Sciatic nerve (tissue), 2 donors: ENCODE results near the gene TPPP. TPM values are rescaled to one million over a fixed set of nuclear protein-coding genes. Genes with fewer than 3 reads are reported as not detected.
"Not testable (repeated sequence)": the region's sequence is repeated elsewhere in the genome, so short reads cannot be mapped to it uniquely, and the experiment has no call there.

Experiments used
- ATAC-seq: fragments of 200-7000 bp; cut with Tn5 transposase; one replicate; pipeline ENCODE4 v1.9.1; 2020; ENCODE audit warnings: mild to moderate bottlenecking, moderate library complexity
- DNase-seq: peaks from one replicate; pipeline ENCODE4 v3.0.0-alpha.2; 2020; ENCODE audit warnings: low spot score
- intact Hi-C: fragments of 100-400 bp; cut with DNase I; formaldehyde crosslinking; loops from one replicate; pipeline ENCODE4 v1.14.2; 2022
- total RNA-seq: library from RNA; stranded (reverse); fragmentation: NEBNext Ultra II Directional; extraction: Animal tissue kit (Norgen Biotek cat#: 25700); gene quantifications from one replicate; pipeline ENCODE4 v1.2.1, GENCODE V29; 2021
- donor health status: DM: no; HTN: no; CAD: no.
- donor health status: DM: no; HTN: no; CAD: no.

The TPPP gene
- total RNA-seq, 1 donor from 2014 or later = 3.4 TPM

GRCh38 chr5:681317-682191, 11.6 kb downstream of the TPPP start:
- intact Hi-C loops, ATAC-seq: not testable (repeated sequence)
- peak; percentile 50 for DNase-seq

GRCh38 chr5:680836-681235, 12.3 kb downstream of the TPPP start:
- DNase-seq, ATAC-seq, intact Hi-C loops: not testable (repeated sequence)

GRCh38 chr5:680118-680795, 12.9 kb downstream of the TPPP start:
- intact Hi-C loops, ATAC-seq, DNase-seq: not testable (repeated sequence)

DNA sequence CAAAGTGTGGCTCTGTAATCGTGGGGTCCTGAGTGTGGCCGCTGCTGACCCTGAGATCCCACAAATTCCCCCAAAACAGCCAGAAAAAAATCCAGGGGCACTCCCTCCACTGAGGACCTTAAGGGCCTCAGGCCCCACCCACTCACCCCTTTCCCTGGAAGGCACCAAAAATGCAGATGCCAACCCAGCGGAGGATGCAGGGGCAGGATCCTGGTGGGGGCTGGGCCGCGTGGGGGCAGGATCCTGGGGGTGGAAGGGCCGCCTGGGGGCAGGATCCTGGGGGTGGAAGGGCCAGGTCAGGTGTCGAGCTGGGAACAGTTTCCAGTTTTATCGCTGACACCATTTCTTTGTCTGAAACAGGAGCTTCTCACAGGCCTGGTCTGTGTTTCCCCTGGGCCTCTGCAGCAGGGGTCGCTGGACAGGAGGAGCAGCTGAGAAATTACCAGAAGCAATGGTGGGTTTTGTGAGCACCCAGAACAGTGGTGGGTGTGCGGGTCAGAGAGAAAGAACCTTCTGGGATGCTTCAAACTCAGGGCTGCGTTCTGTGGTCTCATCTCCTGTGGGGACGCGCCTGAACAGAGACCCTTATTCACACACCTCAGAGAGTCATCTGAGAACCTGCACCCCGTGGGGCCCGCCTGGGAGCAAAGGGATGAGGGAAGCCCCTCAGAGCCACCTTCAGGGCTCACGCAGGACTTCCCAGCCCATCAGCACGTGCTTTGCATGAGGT, 13.8 kb downstream of the TPPP start:
- DNase-seq = peak; percentile 49
- ATAC-seq, intact Hi-C loops: not testable (repeated sequence)

- DNase-seq = peak; percentile 45
- ATAC-seq, intact Hi-C loops: not testable (repeated sequence)
Observed at GRCh38 chr5:678521-678920, 14.6 kb downstream of the TPPP start.

DNA sequence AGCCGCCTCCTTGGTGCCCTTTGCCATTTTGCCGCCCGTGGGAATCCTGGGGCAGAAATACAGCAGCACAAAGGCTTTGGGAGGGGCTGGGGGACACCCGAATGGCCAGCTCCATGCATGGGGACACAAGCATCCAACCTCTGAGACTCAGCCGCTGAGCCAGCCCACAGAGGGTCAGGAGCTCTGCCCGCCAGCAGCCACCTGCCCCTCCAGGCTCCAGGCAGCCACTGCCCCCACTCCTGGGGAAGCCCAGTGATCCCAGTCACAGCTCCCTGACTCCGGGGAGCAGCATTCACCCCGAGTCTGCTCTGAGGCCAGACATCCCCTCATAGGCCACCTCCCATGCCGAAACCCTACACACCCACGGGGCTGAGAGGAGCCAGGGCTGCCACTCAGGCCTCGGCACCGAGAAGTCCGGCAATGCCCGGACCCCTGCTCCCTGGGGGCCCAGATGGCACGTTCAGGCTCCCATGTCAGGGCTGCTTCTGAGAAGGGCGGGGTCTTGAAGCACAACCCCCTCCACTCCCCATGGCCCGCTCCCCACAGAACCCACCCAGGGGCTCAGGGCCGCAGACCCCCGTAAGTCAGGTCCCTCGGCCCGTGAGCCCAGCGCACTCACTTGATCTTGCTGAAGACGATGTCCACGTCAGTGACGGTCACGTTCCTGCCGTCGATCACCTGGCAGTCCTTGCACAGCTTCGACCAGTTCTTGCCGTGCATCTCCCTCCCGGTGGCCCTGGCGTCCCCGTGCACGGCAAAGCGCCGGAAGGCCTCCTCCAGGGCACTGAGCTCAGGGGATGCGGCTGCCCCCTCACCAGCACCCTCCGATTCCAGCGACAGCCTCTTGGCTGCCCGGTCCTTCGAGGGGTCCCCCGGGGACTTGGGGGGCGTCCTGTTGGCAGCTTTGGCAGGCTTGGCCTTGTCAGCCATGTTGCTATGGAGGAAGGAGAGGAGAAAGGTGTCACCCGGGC, 15.7 kb downstream of the TPPP start:
- DNase-seq = peak; percentile 52
- no peak for ATAC-seq
- intact Hi-C loops = no loop called here

DNA sequence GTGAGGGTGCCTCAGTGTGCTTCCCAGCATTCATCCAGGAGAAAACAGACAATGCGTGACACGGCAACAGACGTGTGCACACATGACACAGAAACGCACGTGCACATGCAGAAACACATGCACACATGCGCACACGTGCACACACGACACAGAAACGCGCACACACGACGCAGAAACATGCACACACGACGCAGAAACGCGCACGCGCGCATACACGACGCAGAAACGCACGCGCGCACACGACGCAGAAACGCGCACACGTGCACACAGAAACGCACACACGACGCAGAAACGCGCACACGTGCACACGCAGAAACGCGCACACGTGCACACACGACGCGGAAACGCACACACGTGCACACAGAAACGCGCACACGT, 16.5 kb downstream of the TPPP start:
- intact Hi-C loops = no loop called here
- DNase-seq = peak; percentile 35

DNA sequence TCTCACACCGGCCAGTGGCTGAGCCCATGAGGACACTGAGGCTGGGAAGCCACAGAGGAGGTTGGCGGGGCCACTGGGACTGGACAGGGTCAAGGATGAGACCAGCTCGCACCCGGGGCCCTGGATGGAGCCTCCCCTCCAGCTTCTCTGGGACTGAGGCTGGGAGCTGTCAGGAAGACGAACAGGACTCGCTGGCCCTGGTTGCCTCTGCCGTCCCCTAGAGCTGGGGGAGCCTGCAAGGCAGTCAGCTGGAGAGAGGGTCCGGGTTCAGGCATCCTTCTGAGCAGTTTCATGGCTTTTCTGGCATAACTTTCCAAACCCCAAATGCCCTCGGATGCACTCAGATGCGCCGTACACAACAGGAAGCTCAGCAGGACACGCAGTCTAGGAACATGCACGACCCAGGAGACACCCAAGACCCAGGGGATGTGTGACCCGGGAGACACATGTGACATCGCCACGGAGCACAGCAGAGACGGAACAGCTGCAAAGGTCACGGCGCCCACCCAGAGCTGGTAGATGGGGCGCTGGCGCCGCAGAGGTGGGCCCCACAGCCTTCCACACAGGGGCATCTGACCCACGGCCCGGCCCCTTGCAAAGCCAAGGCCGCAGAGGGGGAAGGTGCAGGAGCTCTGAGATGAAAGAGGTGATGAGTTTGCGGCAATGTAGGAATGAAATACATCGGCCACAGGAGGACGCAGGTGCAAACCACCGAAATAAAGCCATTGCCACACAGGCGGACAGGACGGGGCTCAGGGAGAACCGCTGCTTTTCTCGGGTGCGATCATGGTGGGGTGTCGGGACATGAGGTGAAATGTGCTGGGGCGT, 17.1 kb downstream of the TPPP start:
- peak; percentile 53 for DNase-seq
- intact Hi-C loops = no loop called here
- no peak for ATAC-seq

More for the DNA sequence above, 16.5 kb downstream of the TPPP start:
- no peak for ATAC-seq

DNA sequence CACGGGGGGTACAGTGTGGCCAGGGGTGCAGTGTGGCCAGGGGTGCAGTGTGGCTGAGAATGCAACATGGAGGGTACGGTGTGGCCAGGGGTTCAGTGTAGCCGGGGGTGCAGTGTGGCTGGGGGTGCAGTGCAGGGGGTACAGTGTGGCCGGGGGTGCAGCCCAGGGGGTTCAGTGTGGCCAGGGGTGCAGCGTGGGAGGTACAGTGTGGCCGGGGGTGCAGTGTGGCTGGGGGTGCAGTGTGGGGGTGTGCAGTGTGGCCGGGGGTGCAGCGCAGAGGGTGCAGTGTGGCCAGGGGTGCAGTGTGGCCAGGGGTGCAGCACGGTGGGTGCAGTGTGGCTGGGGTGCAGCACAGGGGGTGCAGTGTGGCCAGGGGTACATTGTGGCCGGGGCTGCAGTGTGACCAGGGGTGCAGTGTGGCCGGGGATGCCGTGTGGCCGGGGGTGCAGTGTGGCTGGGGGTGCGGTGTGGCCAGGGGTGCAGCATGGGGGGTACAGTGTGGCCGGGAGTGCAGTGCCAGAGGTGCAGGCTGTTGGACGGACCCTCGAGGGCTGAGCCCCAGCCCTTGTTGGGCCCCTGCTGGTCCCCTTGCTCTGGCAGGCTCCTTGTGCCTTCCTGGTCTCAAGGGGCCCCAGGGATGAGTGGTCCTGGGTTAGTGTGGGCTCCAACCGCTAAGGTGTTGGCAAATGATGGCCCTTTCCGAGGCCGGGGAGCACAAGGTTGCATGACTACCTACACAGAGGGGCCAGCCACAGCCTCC, 17.9 kb downstream of the TPPP start:
- intact Hi-C loops = no loop called here
- no peak for ATAC-seq

DNA sequence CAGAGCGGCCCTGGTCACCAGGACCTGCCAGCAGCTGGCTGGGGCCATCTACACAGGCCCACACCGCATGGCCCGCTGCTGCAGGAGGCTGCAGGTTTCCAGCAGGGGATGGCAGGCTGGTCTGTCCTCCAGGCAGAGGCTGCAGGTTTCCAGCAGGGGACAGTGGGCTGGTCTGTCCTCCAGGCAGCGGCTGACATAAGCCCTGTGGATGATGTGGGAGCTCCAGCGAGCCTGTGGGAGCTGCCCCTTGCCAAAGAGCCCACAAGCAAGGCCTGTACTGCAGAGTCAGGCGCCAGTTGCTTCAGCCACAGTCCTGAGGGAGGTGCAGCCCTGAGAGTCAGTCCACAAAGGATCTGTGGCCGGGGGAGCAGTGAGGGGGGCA, 18.5 kb downstream of the TPPP start:
- ATAC-seq (no peak), DNase-seq (no peak)
- intact Hi-C loops = loop anchor here (5.0 kb wide), 1 partner anchor 228 kb away; no protein-coding TSS in a partner anchor

More for the DNA sequence above, 17.9 kb downstream of the TPPP start:
- peak; percentile 46 for DNase-seq

- intact Hi-C loops = loop anchor here (5.0 kb wide), 1 partner anchor 228 kb away; no protein-coding TSS in a partner anchor
- ATAC-seq (no peak), DNase-seq (peak; percentile 51)
Observed at GRCh38 chr5:673831-674629, 19.1 kb downstream of the TPPP start.

DNA sequence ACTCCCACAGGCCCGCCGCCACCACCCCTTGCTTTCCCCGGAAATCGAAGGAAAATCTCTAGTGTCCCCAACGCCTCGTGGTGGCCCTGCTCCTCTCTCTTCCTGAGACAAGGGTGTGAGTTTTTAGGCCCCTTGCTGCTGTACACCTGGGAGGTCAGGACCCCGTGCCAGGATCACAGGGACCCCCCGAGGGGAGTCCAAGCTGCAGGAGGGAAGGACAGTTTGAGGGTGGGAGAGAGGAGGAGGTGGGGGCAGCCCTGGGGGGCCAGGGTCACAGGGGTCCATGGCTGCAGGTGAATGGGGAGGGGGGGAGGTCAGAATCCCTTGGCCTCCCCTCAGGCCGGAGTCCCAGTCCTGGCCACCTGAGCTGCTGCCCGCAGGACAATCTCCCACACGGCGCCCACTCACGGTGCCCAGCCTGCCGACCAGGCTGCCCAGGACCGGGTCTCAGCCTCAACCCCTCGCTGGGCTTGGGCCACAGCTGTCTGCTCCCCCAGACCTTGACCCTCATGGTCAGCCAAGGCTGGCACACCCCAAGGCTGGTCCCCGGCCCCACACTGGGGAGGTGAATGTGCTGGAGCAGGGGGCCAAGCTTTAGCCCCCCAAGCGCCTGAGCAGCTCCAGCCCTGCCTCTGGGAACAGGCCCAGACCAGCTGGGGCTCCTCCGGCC, 19.9 kb downstream of the TPPP start:
- DNase-seq (peak; percentile 49), ATAC-seq (no peak)
- intact Hi-C loops = loop anchor here (5.0 kb wide), 1 partner anchor 229 kb away; no protein-coding TSS in a partner anchor

GRCh38 chr5:672329-673160, 20.6 kb downstream of the TPPP start:
- intact Hi-C loops = loop anchor here (5.0 kb wide), 1 partner anchor 230 kb away; no protein-coding TSS in a partner anchor
- ATAC-seq = peak; percentile 7

More at GRCh38 chr5:672329-673160, 20.6 kb downstream of the TPPP start:
- peak; percentile 72 for DNase-seq
